Measurements from ENCODE around the gene IMPA2.

Gene IMPA2

GRCh38 chr18:12041561-12041960 is 60.3 kb downstream of the IMPA2 start:
- no peaks in the 10 kb centered on the region for H3K79me2 ChIP-seq (ENCODE audit: control insufficient read depth, low read length)
- no peaks in the 10 kb centered on the region for H4K20me1 ChIP-seq (ENCODE audit: control insufficient read depth, insufficient read depth, low read depth, low read length)
- no peaks in the 10 kb centered on the region for H3K36me3 ChIP-seq (ENCODE audit: control insufficient read depth, low read length)
- no peak overlapping the region for H3K4me3 ChIP-seq (ENCODE audit: low read length)
- H3K9me3 ChIP-seq (ENCODE audit: control insufficient read depth, insufficient read depth, low read length): no peaks in the 10 kb centered on the region
- peaks cover 7% of the 10 kb centered on the region for H3K4me1 ChIP-seq (ENCODE audit: control insufficient read depth, low read length)
- no peaks in the 10 kb centered on the region for H3F3A ChIP-seq (ENCODE audit: control insufficient read depth, insufficient read depth)
- TF ChIP-seq EZH2phosphoT487 (IDR thresholded peaks at IDR 0.05; ENCODE audit: borderline replicate concordance, low read length) (no peak), CTCF (IDR thresholded peaks at IDR 0.05; ENCODE audit: low read depth, low read length, poor library complexity, severe bottlenecking) (no peak)
- H3K27ac ChIP-seq (ENCODE audit: low read depth, low read length): no peak overlapping the region
- peaks cover 13% of the 10 kb centered on the region; the same call in 1 of the 2 replicates for H3K27me3 ChIP-seq (ENCODE audit: control insufficient read depth, low read length)
- no peak overlapping the region for H3K4me2 ChIP-seq (ENCODE audit: low read length)
- H3K9me2 ChIP-seq (replicated peaks; ENCODE audit: control insufficient read depth, low read length): no peaks in the 10 kb centered on the region

GRCh38 chr18:12043811-12044210 is 62.5 kb downstream of the IMPA2 start:
- no peak for TF ChIP-seq EZH2phosphoT487 (IDR thresholded peaks at IDR 0.05; ENCODE audit: borderline replicate concordance, low read length)
- no peak for TF ChIP-seq CTCF (IDR thresholded peaks at IDR 0.05; ENCODE audit: low read depth, low read length, poor library complexity, severe bottlenecking)
- H3F3A ChIP-seq (ENCODE audit: control insufficient read depth, insufficient read depth): no peaks in the 10 kb centered on the region
- no peak overlapping the region for H3K4me3 ChIP-seq (ENCODE audit: low read length)
- no peaks in the 10 kb centered on the region for H3K9me2 ChIP-seq (replicated peaks; ENCODE audit: control insufficient read depth, low read length)
- no peaks in the 10 kb centered on the region for H3K79me2 ChIP-seq (ENCODE audit: control insufficient read depth, low read length)
- no peaks in the 10 kb centered on the region for H3K36me3 ChIP-seq (ENCODE audit: control insufficient read depth, low read length)
- peaks cover 11% of the 10 kb centered on the region; the same call in 1 of the 2 replicates for H3K27me3 ChIP-seq (ENCODE audit: control insufficient read depth, low read length)
- H3K4me1 ChIP-seq (ENCODE audit: control insufficient read depth, low read length): peaks cover under 1% of the 10 kb centered on the region
- no peaks in the 10 kb centered on the region for H4K20me1 ChIP-seq (ENCODE audit: control insufficient read depth, insufficient read depth, low read depth, low read length)
- H3K9me3 ChIP-seq (ENCODE audit: control insufficient read depth, insufficient read depth, low read length): no peaks in the 10 kb centered on the region
- H3K27ac ChIP-seq (ENCODE audit: low read depth, low read length): no peak overlapping the region
- no peak overlapping the region for H3K4me2 ChIP-seq (ENCODE audit: low read length)

GRCh38 chr18:12044591-12044990 is 63.3 kb downstream of the IMPA2 start:
- Histone ChIP-seq H3K4me1 (ENCODE audit: control insufficient read depth, low read length) (peaks cover 7% of the 10 kb centered on the region), H3K27me3 (ENCODE audit: control insufficient read depth, low read length) (peaks cover 11% of the 10 kb centered on the region; the same call in 1 of the 2 replicates), H3K36me3 (ENCODE audit: control insufficient read depth, low read length) (no peaks in the 10 kb centered on the region), H3K27ac (ENCODE audit: low read depth, low read length) (no peak overlapping the region), H3K9me2 (replicated peaks; ENCODE audit: control insufficient read depth, low read length) (no peaks in the 10 kb centered on the region), H4K20me1 (ENCODE audit: control insufficient read depth, insufficient read depth, low read depth, low read length) (no peaks in the 10 kb centered on the region), H3K4me2 (ENCODE audit: low read length) (no peak overlapping the region), H3K9me3 (ENCODE audit: control insufficient read depth, insufficient read depth, low read length) (no peaks in the 10 kb centered on the region), H3K79me2 (ENCODE audit: control insufficient read depth, low read length) (no peaks in the 10 kb centered on the region), H3K4me3 (ENCODE audit: low read length) (no peak overlapping the region), H3F3A (ENCODE audit: control insufficient read depth, insufficient read depth) (no peaks in the 10 kb centered on the region)
- TF ChIP-seq EZH2phosphoT487 (IDR thresholded peaks at IDR 0.05; ENCODE audit: borderline replicate concordance, low read length): no peak
- no peak for TF ChIP-seq CTCF (IDR thresholded peaks at IDR 0.05; ENCODE audit: low read depth, low read length, poor library complexity, severe bottlenecking)

All from DOHH2 (cell line).